CD14-positive monocyte (primary cell): ENCODE results near the gene B3GLCT. TPM values are rescaled to one million over a fixed set of nuclear protein-coding genes. Genes with fewer than 3 reads are reported as not detected.

Source experiments
- DNase-seq, 3 donors: peaks; one replicate each; pipeline ENCODE4 v3.0.0-alpha.2; 2011 to 2022
- H2AFZ ChIP-seq: 2 replicates; pipeline ENCODE4 v1.6.0; 2012; ENCODE audit warnings: mild to moderate bottlenecking, low read depth, low read length, inconsistent platforms; ENCODE audit not compliant: insufficient read depth, poor library complexity, severe bottlenecking
- H3K27ac ChIP-seq, 2 donors: 1 replicate in 1 of 2; 2 replicates in 1 of 2; pipeline ENCODE4 v1.5.1; 2012 to 2013; ENCODE audit warnings: low read length in 2 of 2, control low read depth in 1 of 2, inconsistent platforms in 1 of 2, low read depth in 1 of 2, mild to moderate bottlenecking in 1 of 2
- H3K27me3 ChIP-seq, 2 donors: one replicate each; pipeline versions ENCODE4 v1.6.0 to v1.6.1; 2011 to 2013; ENCODE audit warnings: low read length in 2 of 2; ENCODE audit not compliant: control insufficient read depth in 2 of 2, insufficient read depth in 2 of 2
- H3K36me3 ChIP-seq, 2 donors: replicated peaks in 1 of 2; 1 replicate in 1 of 2; 2 replicates in 1 of 2; pipeline versions ENCODE4 v1.5.1 to v1.6.1; 2012 to 2013; ENCODE audit warnings: low read length in 2 of 2, control low read depth in 1 of 2, inconsistent platforms in 1 of 2, mild to moderate bottlenecking in 1 of 2; ENCODE audit not compliant: insufficient read depth in 2 of 2, control insufficient read depth in 1 of 2
- H3K4me1 ChIP-seq, 2 donors: 1 replicate in 1 of 2; 2 replicates in 1 of 2; pipeline versions ENCODE4 v1.5.1 to v1.6.1; 2012 to 2013; ENCODE audit warnings: low read length in 2 of 2, control low read depth in 1 of 2, inconsistent platforms in 1 of 2, mild to moderate bottlenecking in 1 of 2, moderate library complexity in 1 of 2; ENCODE audit not compliant: insufficient read depth in 2 of 2, control insufficient read depth in 1 of 2
- H3K4me2 ChIP-seq: replicated peaks from 2 replicates; pipeline ENCODE3; 2012; ENCODE audit warnings: low read length, moderate library complexity, mild to moderate bottlenecking; ENCODE audit not compliant: poor library complexity, severe bottlenecking; ENCODE audit errors: extremely low read depth
- H3K4me3 ChIP-seq, 3 experiments: fragments of 200-600 bp in 1 of 3; sonication (generic) in 1 of 3; replicated peaks in 1 of 3; 1 replicate in 2 of 3; 2 replicates in 1 of 3; pipeline ENCODE4 v1.5.1; 2011 to 2013; ENCODE audit warnings: low read length in 3 of 3, mild to moderate bottlenecking in 3 of 3, control low read depth in 2 of 3, low read depth in 2 of 3, inconsistent platforms in 1 of 3, moderate library complexity in 1 of 3
- H3K79me2 ChIP-seq: 2 replicates; pipeline ENCODE4 v1.6.0; 2012; ENCODE audit warnings: mild to moderate bottlenecking, control low read depth, inconsistent platforms, low read length, moderate library complexity; ENCODE audit not compliant: insufficient read depth
- H3K9ac ChIP-seq: 2 replicates; pipeline ENCODE4 v1.6.0; 2017; ENCODE audit warnings: low read length, mild to moderate bottlenecking; ENCODE audit not compliant: insufficient read depth, poor library complexity, severe bottlenecking
- H3K9me3 ChIP-seq, 2 donors: replicated peaks in 1 of 2; 1 replicate in 1 of 2; 2 replicates in 1 of 2; pipeline versions ENCODE4 v1.5.1 to v1.6.1; 2012 to 2013; ENCODE audit warnings: low read length in 2 of 2, control low read depth in 1 of 2; ENCODE audit not compliant: control insufficient read depth in 1 of 2, insufficient read depth in 1 of 2
- H4K20me1 ChIP-seq: 2 replicates; pipeline ENCODE4 v1.6.0; 2012; ENCODE audit warnings: mild to moderate bottlenecking, low read length, control low read depth, moderate library complexity; ENCODE audit not compliant: insufficient read depth
- H3K27ac Mint-ChIP-seq, 7 donors: one replicate each; pipeline ENCODE4 v1.8.0; 2020; ENCODE audit warnings: mild to moderate bottlenecking in 7 of 7, mixed read lengths in 7 of 7, moderate library complexity in 6 of 7, inconsistent platforms in 2 of 7
- H3K27me3 Mint-ChIP-seq, 3 donors: one replicate each; pipeline ENCODE4 v1.8.0; 2021 to 2022; ENCODE audit warnings: low read depth in 3 of 3, mild to moderate bottlenecking in 3 of 3, mixed read lengths in 3 of 3, moderate library complexity in 3 of 3, inconsistent platforms in 1 of 3
- H3K36me3 Mint-ChIP-seq, 2 donors: one replicate each; pipeline ENCODE4 v1.8.0; 2020; ENCODE audit warnings: mixed read lengths in 2 of 2, inconsistent platforms in 1 of 2, mild to moderate bottlenecking in 1 of 2
- H3K4me1 Mint-ChIP-seq: one replicate; pipeline ENCODE4 v1.8.0; 2020; ENCODE audit warnings: mild to moderate bottlenecking, mixed read lengths
- H3K4me3 Mint-ChIP-seq, 2 donors: one replicate each; pipeline ENCODE4 v1.8.0; 2020; ENCODE audit warnings: mild to moderate bottlenecking in 2 of 2, mixed read lengths in 2 of 2, moderate library complexity in 1 of 2
- H3K9me3 Mint-ChIP-seq, 7 donors: one replicate each; pipeline ENCODE4 v1.8.0; 2020 to 2022; ENCODE audit warnings: mixed read lengths in 7 of 7, mild to moderate bottlenecking in 6 of 7, moderate library complexity in 6 of 7, inconsistent platforms in 2 of 7
- CTCF ChIP-seq: fragments of 200-600 bp; IDR thresholded peaks from one replicate; pipeline ENCODE4 v1.8.0; 2022; ENCODE audit warnings: antibody characterized with exemption, mild to moderate bottlenecking
- WGBS: methylation state at CpG from one replicate; pipeline ENCODE4 v1.1.5; 2013; ENCODE audit warnings: missing lambda C conversion rate; ENCODE audit not compliant: insufficient coverage; 5-methylcytosine and 5-hydroxymethylcytosine counted together
- intact Hi-C, 2 donors: fragments of 100-400 bp; cut with micrococcal nuclease; formaldehyde crosslinking; loops; one replicate each; pipeline versions ENCODE4 v1.15.0 to v1.15.1; 2023
- polyA plus RNA-seq, 3 donors: library from polyadenylated mRNA; depleted of rRNA in 1 of 3; unstranded in 2 of 3; stranded (reverse) in 1 of 3; fragments of 300-500 nt in 2 of 3; fragments of >200 nt in 1 of 3; fragmentation: Illumina TruSeq in 2 of 3; gene quantifications; 1 replicate in 2 of 3; 2 replicates in 1 of 3; pipeline ENCODE4 v1.2.3, GENCODE V29; 2012 to 2021

B3GLCT gene
- polyA plus RNA-seq, 3 donors, result 0.63 to 2.0 (median 2.0) TPM

- H4K20me1 ChIP-seq, result no peaks in the 10 kb centered on the region
- no peak overlapping the region for H3K4me2 ChIP-seq
- H3K27me3 ChIP-seq, result peaks cover 2 to 17% of the 10 kb centered on the region in 2 donors
- no peaks in the 10 kb centered on the region for H3K4me1 ChIP-seq
- no peak overlapping the region for H3K4me3 ChIP-seq
- peaks cover 14 to 16% of the 10 kb centered on the region in 2 donors for H3K9me3 ChIP-seq
- Mint-ChIP-seq H3K27ac (no peak overlapping the region), H3K9me3 (peaks cover 11 to 32% (median 23%) of the 10 kb centered on the region in 7 donors), H3K36me3 (no peaks in the 10 kb centered on the region), H3K4me3 (no peak overlapping the region), H3K27me3 (peaks cover 10 to 20% (median 13%) of the 10 kb centered on the region in 3 donors), H3K4me1 (no peaks in the 10 kb centered on the region)
- intact Hi-C loops, result no loop called here
- no peaks in the 10 kb centered on the region for H3K36me3 ChIP-seq
- no peak overlapping the region for H2AFZ ChIP-seq
- no peak for TF ChIP-seq CTCF
- WGBS, result 25% methylated on average over 24 of the region's 24 CpGs
- H3K79me2 ChIP-seq, result no peaks in the 10 kb centered on the region
- no peak overlapping the region for H3K9ac ChIP-seq
- DNase-seq, result no peak
- H3K27ac ChIP-seq, result no peak overlapping the region
Measured at GRCh38 chr13:31352467-31352866, 152.7 kb downstream of the B3GLCT start.

- H3K4me2 ChIP-seq, result no peak overlapping the region
- no peak overlapping the region for H2AFZ ChIP-seq
- H3K27ac ChIP-seq, result no peak overlapping the region
- H4K20me1 ChIP-seq, result no peaks in the 10 kb centered on the region
- Mint-ChIP-seq H3K9me3 (peaks cover 11 to 30% (median 27%) of the 10 kb centered on the region in 7 donors), H3K4me1 (no peaks in the 10 kb centered on the region), H3K36me3 (no peaks in the 10 kb centered on the region), H3K27ac (no peak overlapping the region), H3K4me3 (no peak overlapping the region), H3K27me3 (peaks cover 9 to 20% (median 12%) of the 10 kb centered on the region in 3 donors)
- WGBS, result 83% methylated on average over 1 of the region's 1 CpG
- peaks cover 2 to 17% of the 10 kb centered on the region in 2 donors for H3K27me3 ChIP-seq
- H3K4me3 ChIP-seq, result no peak overlapping the region
- no peaks in the 10 kb centered on the region for H3K36me3 ChIP-seq
- H3K79me2 ChIP-seq, result no peaks in the 10 kb centered on the region
- no peaks in the 10 kb centered on the region for H3K4me1 ChIP-seq
- intact Hi-C loops, result no loop called here
- no peak for DNase-seq
- no peak for TF ChIP-seq CTCF
- H3K9ac ChIP-seq, result no peak overlapping the region
- peaks cover 14 to 16% of the 10 kb centered on the region in 2 donors for H3K9me3 ChIP-seq
Measured at GRCh38 chr13:31355001-31355400, 155.2 kb downstream of the B3GLCT start.
